Measurements from ENCODE around the gene ADCYAP1R1. TPM values are rescaled to one million over a fixed set of nuclear protein-coding genes. Genes with fewer than 3 reads are reported as not detected.
A peak's percentile ranks its signal among the peaks of the same experiment; 100 is the strongest.

The ADCYAP1R1 gene
- total and polyA plus RNA-seq, 10 donors: 0.04 to 5.6 (median 0.50) TPM

- Histone ChIP-seq H3K4me1 (no peaks in the 10 kb centered on the region), H3K9me3 (no peaks in the 10 kb centered on the region), H3K4me3 (no peak overlapping the region), H3K27me3 (replicated peaks in 1 of 7) (peaks cover 0 to 33% (median 0%) of the 10 kb centered on the region in 7 donors), H3K36me3 (no peaks in the 10 kb centered on the region), H3K27ac (no peak overlapping the region)
- peak; percentile 67 for DNase-seq
- no peak for TF ChIP-seq POLR2A (IDR thresholded peaks at IDR 0.05)
- TF ChIP-seq CTCF (IDR thresholded peaks at IDR 0.05 in 8 of 11, conservative IDR thresholded peaks at IDR 0.05 in 3 of 11): no peak
- intact Hi-C loops (cut with DNase I; ENCODE audit: low total_unique reads): no loop called here
- 70 to 82% (median 76%) methylated on average over 19 to 20 of the region's 20 CpGs for WGBS, 5 donors
Measured at GRCh38 chr7:31099451-31100444, 47.6 kb downstream of the ADCYAP1R1 start.

- Histone ChIP-seq H3K4me1 (no peaks in the 10 kb centered on the region), H3K27me3 (replicated peaks in 1 of 7) (peaks cover 0 to 35% (median 0%) of the 10 kb centered on the region in 7 donors), H3K36me3 (no peaks in the 10 kb centered on the region), H3K9me3 (no peaks in the 10 kb centered on the region), H3K4me3 (no peak overlapping the region), H3K27ac (no peak overlapping the region)
- TF ChIP-seq POLR2AphosphoS5 (IDR thresholded peaks at IDR 0.05) (no peak), CTCF (IDR thresholded peaks at IDR 0.05 in 8 of 11, conservative IDR thresholded peaks at IDR 0.05 in 3 of 11) (no peak), POLR2A (IDR thresholded peaks at IDR 0.05) (no peak)
- 52 to 67% (median 55%) methylated on average over 2 of the region's 2 CpGs for WGBS, 5 donors
- intact Hi-C loops (cut with DNase I; ENCODE audit: low total_unique reads): no loop called here
- no peak for DNase-seq
Measured at GRCh38 chr7:31100445-31100844, 48.3 kb downstream of the ADCYAP1R1 start.

- no peaks in the 10 kb centered on the region for H3K9me3 ChIP-seq
- intact Hi-C loops (cut with DNase I; ENCODE audit: low total_unique reads): no loop called here
- H3K4me1 ChIP-seq: no peaks in the 10 kb centered on the region
- no peaks in the 10 kb centered on the region for H3K36me3 ChIP-seq
- TF ChIP-seq POLR2AphosphoS5 (IDR thresholded peaks at IDR 0.05) (no peak), POLR2A (IDR thresholded peaks at IDR 0.05) (no peak), CTCF (IDR thresholded peaks at IDR 0.05 in 8 of 11, conservative IDR thresholded peaks at IDR 0.05 in 3 of 11) (no peak)
- H3K4me3 ChIP-seq: no peak overlapping the region
- peak; percentile 50 for DNase-seq
- 72 to 88% (median 86%) methylated on average over 3 of the region's 3 CpGs for WGBS, 5 donors
- H3K27ac ChIP-seq: no peak overlapping the region
- H3K27me3 ChIP-seq (replicated peaks in 1 of 7): peaks cover 0 to 32% (median 0%) of the 10 kb centered on the region in 7 donors
Measured at GRCh38 chr7:31100871-31101270, 48.8 kb downstream of the ADCYAP1R1 start.

- intact Hi-C loops (cut with DNase I; ENCODE audit: low total_unique reads): no loop called here
- peak; percentile 32 for DNase-seq
- TF ChIP-seq POLR2AphosphoS5 (IDR thresholded peaks at IDR 0.05) (no peak), POLR2A (IDR thresholded peaks at IDR 0.05) (no peak), CTCF (IDR thresholded peaks at IDR 0.05 in 8 of 11, conservative IDR thresholded peaks at IDR 0.05 in 3 of 11) (no peak)
- no peak overlapping the region for H3K27ac ChIP-seq
- H3K4me1 ChIP-seq: no peaks in the 10 kb centered on the region
- WGBS, 5 donors: 71 to 84% (median 76%) methylated on average over 5 of the region's 5 CpGs
- H3K36me3 ChIP-seq: no peaks in the 10 kb centered on the region
- no peak overlapping the region for H3K4me3 ChIP-seq
- H3K27me3 ChIP-seq (replicated peaks in 1 of 7): peaks cover 0 to 26% (median 0%) of the 10 kb centered on the region in 7 donors
- H3K9me3 ChIP-seq: no peaks in the 10 kb centered on the region
Measured at GRCh38 chr7:31101544-31101943, 49.4 kb downstream of the ADCYAP1R1 start.
